ENCODE measurements around the gene TJP3.

DNA sequence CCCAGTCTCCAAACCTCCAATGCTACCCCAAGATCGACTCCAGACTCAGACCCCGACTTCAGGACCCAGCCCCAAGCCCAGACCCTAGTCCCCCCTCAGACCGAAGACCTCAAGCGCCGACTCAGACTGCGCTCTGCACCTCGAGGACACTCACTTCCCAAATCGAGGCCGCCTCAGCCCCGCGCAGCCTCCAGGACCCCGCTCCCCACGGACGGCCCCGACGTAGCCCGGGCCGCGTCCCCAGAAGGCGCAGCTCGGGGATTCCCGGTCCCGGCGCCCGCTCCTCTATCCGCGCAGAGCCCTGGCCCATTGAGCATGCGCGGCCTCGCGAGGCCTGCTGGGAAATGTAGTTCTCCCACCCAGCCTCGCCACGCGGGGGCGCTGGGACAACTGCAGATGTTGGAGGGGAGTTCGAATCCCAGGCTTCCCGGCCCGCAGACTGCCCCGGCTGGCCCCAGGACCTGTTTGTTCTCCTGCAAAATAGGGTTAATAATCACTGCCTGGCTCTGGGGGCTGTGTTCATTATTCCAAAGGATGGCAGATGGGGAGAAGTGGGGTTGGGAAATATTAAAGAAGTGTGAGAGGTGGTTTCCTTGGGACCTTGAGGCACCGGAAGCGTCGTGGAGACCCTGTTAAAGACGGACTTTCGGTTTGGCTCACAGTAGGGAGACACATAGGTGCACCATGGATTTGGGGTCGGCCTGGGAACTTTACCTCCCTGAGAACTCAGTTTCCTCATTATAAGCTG, 53.4 kb downstream of the TJP3 start, which contains the start of gene APBA3:
- TF ChIP-seq, protein P1, sequence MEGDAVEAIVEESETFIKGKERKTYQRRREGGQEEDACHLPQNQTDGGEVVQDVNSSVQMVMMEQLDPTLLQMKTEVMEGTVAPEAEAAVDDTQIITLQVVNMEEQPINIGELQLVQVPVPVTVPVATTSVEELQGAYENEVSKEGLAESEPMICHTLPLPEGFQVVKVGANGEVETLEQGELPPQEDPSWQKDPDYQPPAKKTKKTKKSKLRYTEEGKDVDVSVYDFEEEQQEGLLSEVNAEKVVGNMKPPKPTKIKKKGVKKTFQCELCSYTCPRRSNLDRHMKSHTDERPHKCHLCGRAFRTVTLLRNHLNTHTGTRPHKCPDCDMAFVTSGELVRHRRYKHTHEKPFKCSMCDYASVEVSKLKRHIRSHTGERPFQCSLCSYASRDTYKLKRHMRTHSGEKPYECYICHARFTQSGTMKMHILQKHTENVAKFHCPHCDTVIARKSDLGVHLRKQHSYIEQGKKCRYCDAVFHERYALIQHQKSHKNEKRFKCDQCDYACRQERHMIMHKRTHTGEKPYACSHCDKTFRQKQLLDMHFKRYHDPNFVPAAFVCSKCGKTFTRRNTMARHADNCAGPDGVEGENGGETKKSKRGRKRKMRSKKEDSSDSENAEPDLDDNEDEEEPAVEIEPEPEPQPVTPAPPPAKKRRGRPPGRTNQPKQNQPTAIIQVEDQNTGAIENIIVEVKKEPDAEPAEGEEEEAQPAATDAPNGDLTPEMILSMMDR (IDR thresholded peaks at IDR 0.05): peak; percentile 80 to 89 (median 85)
- no peak for TF ChIP-seq POLR2A (IDR thresholded peaks at IDR 0.05)
